ENCODE data around the gene ARHGEF35. TPM values are rescaled to one million over a fixed set of nuclear protein-coding genes. Genes with fewer than 3 reads are reported as not detected.
"Not testable (repeated sequence)": the region's sequence is repeated elsewhere in the genome, so short reads cannot be mapped to it uniquely, and the experiment has no call there.

ARHGEF35 gene
- total RNA-seq, 2 donors from 2014 or later: 9.5 to 18.4 TPM

DNA sequence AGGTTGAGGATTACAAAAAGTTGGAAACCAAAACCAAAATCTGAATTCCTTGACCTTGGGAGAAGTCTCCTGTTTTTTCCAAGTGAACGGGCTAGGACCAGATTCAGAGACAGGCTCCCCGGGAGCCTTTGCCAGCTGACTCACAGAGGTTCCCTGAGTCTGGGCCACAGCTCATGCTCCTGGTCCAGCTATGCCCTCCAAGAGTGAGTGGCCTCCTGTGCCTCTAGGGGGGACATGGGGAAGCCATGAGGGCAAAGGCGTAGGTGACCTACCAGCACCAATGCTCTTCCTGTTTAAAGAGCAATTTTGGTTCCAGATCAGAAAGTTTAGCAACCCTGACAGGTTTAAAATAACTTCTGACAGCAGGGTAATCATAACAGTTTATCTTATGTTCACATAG lies 33.2 kb upstream of the ARHGEF35 start:
- H3K27me3 ChIP-seq (ENCODE audit: control insufficient read depth, insufficient read depth, low read length, poor library complexity, severe bottlenecking); H3K9ac ChIP-seq (ENCODE audit: extremely low read depth, low read length, poor library complexity, severe bottlenecking); H3K4me3 ChIP-seq (ENCODE audit: low read length); H3K27me3 Mint-ChIP-seq (ENCODE audit: insufficient read depth); H3K9me3 ChIP-seq (ENCODE audit: control insufficient read depth, low read length); H3K27ac Mint-ChIP-seq; H3K4me1 ChIP-seq (ENCODE audit: control insufficient read depth, insufficient read depth, low read length); H3K9me3 Mint-ChIP-seq; H3K36me3 Mint-ChIP-seq (ENCODE audit: low read depth); H3K27ac ChIP-seq (ENCODE audit: low read depth, low read length); H3K36me3 ChIP-seq (ENCODE audit: control insufficient read depth, insufficient read depth, low read length); H3K4me1 Mint-ChIP-seq; H3K4me3 Mint-ChIP-seq: not testable (repeated sequence)
- peak; percentile 24 for DNase-seq
- WGBS, 2 experiments (ENCODE audit: insufficient coverage in 1 of 2, insufficient read length in 1 of 2): 81% methylated on average over 1 of the region's 3 CpGs; no CpG with 5 or more reads in 1 of the 2 experiments

DNA sequence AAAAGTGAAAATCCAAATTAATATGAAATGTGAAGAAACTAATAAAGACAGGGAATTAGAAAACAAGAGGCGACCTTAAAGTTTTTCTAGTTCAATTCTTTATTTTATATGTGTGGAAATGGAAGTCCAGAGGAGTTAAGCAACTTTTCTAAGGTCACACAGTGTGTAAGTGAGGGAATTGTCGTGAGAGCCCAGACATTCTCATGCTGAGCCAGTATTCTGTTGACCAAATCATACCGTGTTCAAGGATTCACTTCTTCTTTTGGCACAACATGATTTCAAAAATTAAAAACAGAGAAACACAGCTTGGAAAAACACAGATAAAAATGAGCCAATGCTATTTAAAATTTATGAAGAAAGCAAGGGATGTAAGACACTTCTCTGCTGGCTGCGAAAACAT lies 31.2 kb upstream of the ARHGEF35 start:
- not testable (repeated sequence) for H3K27me3 ChIP-seq (ENCODE audit: control insufficient read depth, insufficient read depth, low read length, poor library complexity, severe bottlenecking); H3K4me3 ChIP-seq (ENCODE audit: low read length); H3K4me1 ChIP-seq (ENCODE audit: control insufficient read depth, insufficient read depth, low read length); H3K4me1 Mint-ChIP-seq; H3K4me3 Mint-ChIP-seq; H3K9me3 ChIP-seq (ENCODE audit: control insufficient read depth, low read length); H3K27me3 Mint-ChIP-seq (ENCODE audit: insufficient read depth); H3K36me3 ChIP-seq (ENCODE audit: control insufficient read depth, insufficient read depth, low read length); H3K27ac ChIP-seq (ENCODE audit: low read depth, low read length); H3K36me3 Mint-ChIP-seq (ENCODE audit: low read depth); DNase-seq; H3K9me3 Mint-ChIP-seq; H3K9ac ChIP-seq (ENCODE audit: extremely low read depth, low read length, poor library complexity, severe bottlenecking); H3K27ac Mint-ChIP-seq
- 94% methylated on average over 2 of the region's 4 CpGs; no CpG with 5 or more reads in 1 of the 2 experiments for WGBS, 2 experiments (ENCODE audit: insufficient coverage in 1 of 2, insufficient read length in 1 of 2)

DNA sequence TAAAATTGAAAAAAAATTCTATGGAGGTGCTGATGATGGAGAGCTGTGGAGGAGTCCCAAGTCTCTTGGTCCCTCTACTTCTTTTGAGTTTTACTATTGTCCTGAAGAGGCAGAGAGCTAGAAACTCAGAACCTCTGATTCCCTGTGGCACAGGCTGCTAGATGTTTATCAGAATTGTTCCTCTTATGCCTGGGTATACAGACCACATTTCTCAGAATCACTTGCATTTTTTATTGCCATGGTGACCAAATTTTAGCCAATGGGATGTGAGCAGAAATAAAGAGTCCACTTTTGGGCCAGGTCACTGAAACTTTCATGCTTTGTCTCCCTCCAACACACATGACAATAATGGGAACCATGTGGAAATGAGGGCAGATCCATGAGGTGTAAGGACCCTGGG lies 28.0 kb upstream of the ARHGEF35 start:
- H3K27ac ChIP-seq (ENCODE audit: low read depth, low read length); H3K27me3 Mint-ChIP-seq (ENCODE audit: insufficient read depth); H3K9me3 Mint-ChIP-seq; H3K27me3 ChIP-seq (ENCODE audit: control insufficient read depth, insufficient read depth, low read length, poor library complexity, severe bottlenecking); H3K36me3 Mint-ChIP-seq (ENCODE audit: low read depth); DNase-seq; H3K9me3 ChIP-seq (ENCODE audit: control insufficient read depth, low read length); H3K4me3 ChIP-seq (ENCODE audit: low read length); H3K9ac ChIP-seq (ENCODE audit: extremely low read depth, low read length, poor library complexity, severe bottlenecking); H3K4me3 Mint-ChIP-seq; H3K4me1 Mint-ChIP-seq; H3K4me1 ChIP-seq (ENCODE audit: control insufficient read depth, insufficient read depth, low read length); H3K27ac Mint-ChIP-seq; H3K36me3 ChIP-seq (ENCODE audit: control insufficient read depth, insufficient read depth, low read length): not testable (repeated sequence)

DNA sequence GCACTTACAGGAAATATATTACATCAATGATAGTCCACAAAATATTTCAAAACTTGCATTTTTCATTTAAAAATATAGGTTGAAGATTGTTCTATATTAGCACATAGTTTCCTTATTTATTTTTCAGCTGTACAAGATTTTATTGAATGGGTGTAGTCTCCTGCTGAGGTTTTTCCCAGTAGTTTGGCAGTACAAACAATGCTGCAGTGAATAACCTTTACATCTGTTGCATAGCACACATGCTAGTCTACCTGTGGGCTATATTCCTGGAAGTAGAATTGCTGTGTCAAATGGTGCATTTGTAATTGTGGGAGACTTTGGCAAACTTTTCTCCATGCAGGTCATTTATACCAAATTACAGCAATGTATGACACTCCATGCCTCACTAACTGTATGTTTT lies 24.9 kb upstream of the ARHGEF35 start:
- not testable (repeated sequence) for H3K4me1 ChIP-seq (ENCODE audit: control insufficient read depth, insufficient read depth, low read length); H3K27ac Mint-ChIP-seq; H3K4me3 Mint-ChIP-seq; H3K9me3 ChIP-seq (ENCODE audit: control insufficient read depth, low read length); H3K36me3 Mint-ChIP-seq (ENCODE audit: low read depth); H3K27me3 ChIP-seq (ENCODE audit: control insufficient read depth, insufficient read depth, low read length, poor library complexity, severe bottlenecking); H3K27ac ChIP-seq (ENCODE audit: low read depth, low read length); H3K9ac ChIP-seq (ENCODE audit: extremely low read depth, low read length, poor library complexity, severe bottlenecking); H3K36me3 ChIP-seq (ENCODE audit: control insufficient read depth, insufficient read depth, low read length); H3K4me1 Mint-ChIP-seq; H3K9me3 Mint-ChIP-seq; H3K4me3 ChIP-seq (ENCODE audit: low read length); H3K27me3 Mint-ChIP-seq (ENCODE audit: insufficient read depth); DNase-seq

DNA sequence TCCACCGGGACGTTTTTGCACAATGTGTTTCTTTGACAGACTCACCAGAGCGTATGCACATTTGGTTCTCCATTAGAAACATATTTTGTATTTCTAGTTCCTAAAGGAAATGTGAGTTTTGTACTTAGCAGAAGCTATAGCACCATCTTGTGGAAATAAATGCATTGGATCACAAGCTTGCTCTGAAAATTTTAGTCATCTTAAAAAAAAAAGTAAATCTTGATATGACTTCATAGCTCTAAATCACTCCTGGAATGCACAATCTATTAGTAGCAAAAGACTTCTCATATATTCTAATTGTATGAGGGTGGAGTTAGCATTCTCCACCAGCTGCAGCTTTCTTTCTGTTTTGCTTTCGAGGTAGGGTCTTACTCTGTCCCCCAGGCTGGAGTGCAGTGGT lies 23.5 kb upstream of the ARHGEF35 start:
- H3K27me3 ChIP-seq (ENCODE audit: control insufficient read depth, insufficient read depth, low read length, poor library complexity, severe bottlenecking); H3K9me3 Mint-ChIP-seq; H3K36me3 Mint-ChIP-seq (ENCODE audit: low read depth); H3K4me1 Mint-ChIP-seq; H3K4me1 ChIP-seq (ENCODE audit: control insufficient read depth, insufficient read depth, low read length); H3K27ac ChIP-seq (ENCODE audit: low read depth, low read length); H3K9ac ChIP-seq (ENCODE audit: extremely low read depth, low read length, poor library complexity, severe bottlenecking); H3K27ac Mint-ChIP-seq; H3K4me3 ChIP-seq (ENCODE audit: low read length); H3K27me3 Mint-ChIP-seq (ENCODE audit: insufficient read depth); H3K4me3 Mint-ChIP-seq; H3K36me3 ChIP-seq (ENCODE audit: control insufficient read depth, insufficient read depth, low read length); H3K9me3 ChIP-seq (ENCODE audit: control insufficient read depth, low read length); DNase-seq: not testable (repeated sequence)
- WGBS, 2 experiments (ENCODE audit: insufficient coverage in 1 of 2, insufficient read length in 1 of 2): no CpG with 5 or more reads among the region's 4 CpGs

DNA sequence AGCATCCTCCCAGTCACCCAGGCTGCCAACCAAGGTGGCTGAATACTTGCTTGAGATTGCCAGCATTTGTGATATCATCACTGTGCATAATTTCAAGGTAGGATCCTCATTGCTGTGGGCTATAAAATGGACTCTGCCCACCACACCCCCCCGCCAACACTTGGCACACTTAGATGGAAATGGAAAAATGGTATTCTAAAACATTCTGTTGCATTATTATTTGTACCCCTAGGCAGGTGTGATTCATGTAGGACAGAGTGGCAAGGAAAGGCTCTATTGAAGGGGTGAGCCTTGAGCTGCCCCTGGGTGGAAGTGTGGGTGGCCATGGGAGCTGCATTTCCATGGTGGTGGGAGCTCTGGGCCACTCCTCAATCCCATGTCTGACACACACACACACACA lies 22.9 kb upstream of the ARHGEF35 start:
- H3K36me3 ChIP-seq (ENCODE audit: control insufficient read depth, insufficient read depth, low read length); H3K27ac ChIP-seq (ENCODE audit: low read depth, low read length); H3K4me1 ChIP-seq (ENCODE audit: control insufficient read depth, insufficient read depth, low read length); H3K27me3 Mint-ChIP-seq (ENCODE audit: insufficient read depth); H3K9ac ChIP-seq (ENCODE audit: extremely low read depth, low read length, poor library complexity, severe bottlenecking); H3K27me3 ChIP-seq (ENCODE audit: control insufficient read depth, insufficient read depth, low read length, poor library complexity, severe bottlenecking); H3K9me3 ChIP-seq (ENCODE audit: control insufficient read depth, low read length); H3K36me3 Mint-ChIP-seq (ENCODE audit: low read depth); H3K4me3 ChIP-seq (ENCODE audit: low read length); H3K4me3 Mint-ChIP-seq; H3K4me1 Mint-ChIP-seq; H3K9me3 Mint-ChIP-seq: not testable (repeated sequence)
- peak; percentile 34 for DNase-seq
- H3K27ac Mint-ChIP-seq: peak overlapping the region; percentile 33
- 100% methylated on average over 1 of the region's 1 CpG for WGBS, 2 experiments (ENCODE audit: insufficient coverage in 1 of 2, insufficient read length in 1 of 2)

DNA sequence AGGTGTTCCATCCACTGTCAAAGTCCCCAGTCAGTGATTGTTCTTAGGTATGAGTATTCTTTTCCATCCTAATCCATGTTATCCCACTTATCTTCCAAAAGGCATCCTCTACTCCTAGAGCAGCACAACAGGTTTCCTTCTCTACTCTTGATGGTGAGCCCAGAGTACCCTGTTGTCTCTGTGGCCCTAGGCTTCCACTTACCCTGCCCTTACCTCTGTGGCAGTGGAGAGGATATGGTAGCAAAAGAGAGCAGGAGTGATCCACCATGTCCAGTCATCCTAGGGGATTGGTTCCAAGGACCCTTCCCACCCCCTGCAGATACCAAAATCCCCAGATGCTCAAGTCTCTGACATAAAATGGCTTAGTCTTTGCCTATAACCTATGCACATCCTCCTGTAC lies 21.6 kb upstream of the ARHGEF35 start:
- not testable (repeated sequence) for H3K9me3 Mint-ChIP-seq; H3K27ac ChIP-seq (ENCODE audit: low read depth, low read length); DNase-seq; H3K4me1 Mint-ChIP-seq; H3K36me3 Mint-ChIP-seq (ENCODE audit: low read depth); H3K4me3 ChIP-seq (ENCODE audit: low read length); H3K27me3 Mint-ChIP-seq (ENCODE audit: insufficient read depth); H3K9me3 ChIP-seq (ENCODE audit: control insufficient read depth, low read length); H3K4me3 Mint-ChIP-seq; H3K27me3 ChIP-seq (ENCODE audit: control insufficient read depth, insufficient read depth, low read length, poor library complexity, severe bottlenecking); H3K36me3 ChIP-seq (ENCODE audit: control insufficient read depth, insufficient read depth, low read length); H3K27ac Mint-ChIP-seq; H3K4me1 ChIP-seq (ENCODE audit: control insufficient read depth, insufficient read depth, low read length); H3K9ac ChIP-seq (ENCODE audit: extremely low read depth, low read length, poor library complexity, severe bottlenecking)

Measured in endodermal cell (in vitro differentiated cells).